ENCODE measurements around the gene WNT9B.

WNT9B gene

GRCh38 chr17:46869975-46870803 is 18.8 kb downstream of the WNT9B start:
- H3K27me3 ChIP-seq (ENCODE audit: control insufficient read depth, insufficient read depth, low read length), result no peaks in the 10 kb centered on the region
- H3K36me3 ChIP-seq (ENCODE audit: control insufficient read depth, insufficient read depth, low read length), result no peaks in the 10 kb centered on the region
- no CpG with 5 or more reads among the region's 9 CpGs for WGBS (ENCODE audit: insufficient coverage, insufficient read length)
- no peak for DNase-seq (ENCODE audit: low read depth, low spot score)
- H3K27ac ChIP-seq (ENCODE audit: low read length), result no peak overlapping the region
- no peaks in the 10 kb centered on the region for H3K9me3 ChIP-seq (ENCODE audit: control insufficient read depth, insufficient read depth, low read length)
- H3K4me3 ChIP-seq (ENCODE audit: low read length), result no peak overlapping the region
- no peaks in the 10 kb centered on the region for H3K4me1 ChIP-seq (ENCODE audit: control insufficient read depth, insufficient read depth, low read length)

- Histone ChIP-seq H3K9me3 (ENCODE audit: control insufficient read depth, insufficient read depth, low read length) (no peaks in the 10 kb centered on the region), H3K36me3 (ENCODE audit: control insufficient read depth, insufficient read depth, low read length) (no peaks in the 10 kb centered on the region), H3K4me1 (ENCODE audit: control insufficient read depth, insufficient read depth, low read length) (0 out of 2 replicates have a peak, but pooled peaks cover 2% of the 10 kb centered on the region), H3K4me3 (ENCODE audit: low read length) (no peak overlapping the region), H3K27ac (ENCODE audit: low read length) (no peak overlapping the region), H3K27me3 (ENCODE audit: control insufficient read depth, insufficient read depth, low read length) (no peaks in the 10 kb centered on the region)
- WGBS (ENCODE audit: insufficient coverage, insufficient read length), result no CpG with 5 or more reads among the region's 16 CpGs
- no peak for DNase-seq (ENCODE audit: low read depth, low spot score)
These were observed 21.0 kb downstream of the WNT9B start for GRCh38 chr17:46872421-46872820.

DNA sequence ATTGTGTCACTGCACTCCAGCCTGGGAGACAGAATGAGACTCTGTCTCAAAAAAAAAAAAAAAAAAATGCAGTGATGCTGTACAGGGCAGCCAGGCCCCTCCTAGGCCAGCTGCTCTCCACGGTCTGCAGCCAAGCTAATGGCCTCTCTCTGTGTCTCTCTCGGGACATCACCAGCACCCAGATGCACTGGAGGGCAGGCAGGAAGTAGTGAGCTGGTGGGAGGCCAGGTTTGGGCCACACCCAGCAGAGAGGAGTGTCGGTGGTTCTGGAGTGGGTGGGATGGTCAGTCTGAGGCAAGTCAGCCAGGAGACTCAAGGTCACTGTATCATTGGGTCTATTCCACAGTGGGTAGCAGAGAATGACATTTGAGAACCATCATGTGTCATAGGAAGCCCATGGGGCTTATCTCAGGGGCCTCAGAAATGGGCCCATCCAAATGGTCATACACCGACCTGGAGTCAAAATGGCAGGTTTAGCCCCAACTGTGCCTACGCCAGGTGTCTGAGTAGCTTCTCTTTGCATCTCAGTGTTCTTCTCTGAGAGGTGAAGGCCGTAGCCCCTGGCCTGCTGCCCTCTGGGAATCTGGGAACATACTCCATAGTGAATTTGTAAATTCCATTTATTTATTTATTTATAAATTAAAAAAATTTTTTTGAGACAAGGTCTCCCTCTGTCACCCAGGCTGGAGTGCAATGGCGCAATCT is 22.7 kb downstream of the WNT9B start:
- H3K9me3 ChIP-seq (ENCODE audit: control insufficient read depth, insufficient read depth, low read length), result no peaks in the 10 kb centered on the region
- no CpG with 5 or more reads among the region's 7 CpGs for WGBS (ENCODE audit: insufficient coverage, insufficient read length)
- H3K27ac ChIP-seq (ENCODE audit: low read length), result no peak overlapping the region
- no peak for DNase-seq (ENCODE audit: low read depth, low spot score)
- no peak overlapping the region for H3K4me3 ChIP-seq (ENCODE audit: low read length)
- no peaks in the 10 kb centered on the region for H3K27me3 ChIP-seq (ENCODE audit: control insufficient read depth, insufficient read depth, low read length)
- no peaks in the 10 kb centered on the region for H3K36me3 ChIP-seq (ENCODE audit: control insufficient read depth, insufficient read depth, low read length)
- H3K4me1 ChIP-seq (ENCODE audit: control insufficient read depth, insufficient read depth, low read length), result 0 out of 2 replicates have a peak, but pooled peaks cover 2% of the 10 kb centered on the region

- no CpG with 5 or more reads among the region's 16 CpGs for WGBS (ENCODE audit: insufficient coverage, insufficient read length)
- Histone ChIP-seq H3K27me3 (ENCODE audit: control insufficient read depth, insufficient read depth, low read length) (no peaks in the 10 kb centered on the region), H3K4me1 (ENCODE audit: control insufficient read depth, insufficient read depth, low read length) (0 out of 2 replicates have a peak, but pooled peaks cover 2% of the 10 kb centered on the region), H3K4me3 (ENCODE audit: low read length) (no peak overlapping the region), H3K9me3 (ENCODE audit: control insufficient read depth, insufficient read depth, low read length) (no peaks in the 10 kb centered on the region), H3K27ac (ENCODE audit: low read length) (no peak overlapping the region), H3K36me3 (ENCODE audit: control insufficient read depth, insufficient read depth, low read length) (no peaks in the 10 kb centered on the region)
- no peak for DNase-seq (ENCODE audit: low read depth, low spot score)
These were observed 23.5 kb downstream of the WNT9B start for GRCh38 chr17:46874906-46875305.

DNA sequence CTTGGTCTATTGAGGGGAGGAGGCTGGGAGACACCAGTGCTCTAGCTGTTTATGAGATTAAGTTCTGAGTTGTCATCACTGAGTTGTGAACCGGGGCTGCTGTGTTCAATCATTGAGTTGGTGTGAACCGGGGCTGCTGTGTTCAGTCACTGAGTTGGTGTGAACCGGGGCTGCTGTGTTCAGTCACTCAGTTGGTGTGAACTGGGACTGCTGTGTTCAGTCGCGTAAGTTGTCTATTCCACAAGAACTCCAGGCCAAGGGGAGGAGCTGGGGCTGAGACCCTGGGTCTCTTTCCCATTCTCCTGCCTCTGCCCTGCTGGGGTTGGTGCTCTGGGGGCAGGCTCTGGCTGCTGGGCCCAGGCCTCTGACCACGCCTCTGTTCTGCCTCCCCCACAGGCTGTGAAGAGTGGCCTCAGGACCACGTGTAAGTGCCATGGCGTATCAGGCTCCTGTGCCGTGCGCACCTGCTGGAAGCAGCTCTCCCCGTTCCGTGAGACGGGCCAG is 24.5 kb downstream of the WNT9B start:
- Histone ChIP-seq H3K4me1 (ENCODE audit: control insufficient read depth, insufficient read depth, low read length) (0 out of 2 replicates have a peak, but pooled peaks cover 2% of the 10 kb centered on the region), H3K27me3 (ENCODE audit: control insufficient read depth, insufficient read depth, low read length) (no peaks in the 10 kb centered on the region), H3K4me3 (ENCODE audit: low read length) (no peak overlapping the region), H3K9me3 (ENCODE audit: control insufficient read depth, insufficient read depth, low read length) (no peaks in the 10 kb centered on the region), H3K36me3 (ENCODE audit: control insufficient read depth, insufficient read depth, low read length) (no peaks in the 10 kb centered on the region), H3K27ac (ENCODE audit: low read length) (no peak overlapping the region)
- DNase-seq (ENCODE audit: low read depth, low spot score), result no peak
- WGBS (ENCODE audit: insufficient coverage, insufficient read length), result no CpG with 5 or more reads among the region's 13 CpGs

DNA sequence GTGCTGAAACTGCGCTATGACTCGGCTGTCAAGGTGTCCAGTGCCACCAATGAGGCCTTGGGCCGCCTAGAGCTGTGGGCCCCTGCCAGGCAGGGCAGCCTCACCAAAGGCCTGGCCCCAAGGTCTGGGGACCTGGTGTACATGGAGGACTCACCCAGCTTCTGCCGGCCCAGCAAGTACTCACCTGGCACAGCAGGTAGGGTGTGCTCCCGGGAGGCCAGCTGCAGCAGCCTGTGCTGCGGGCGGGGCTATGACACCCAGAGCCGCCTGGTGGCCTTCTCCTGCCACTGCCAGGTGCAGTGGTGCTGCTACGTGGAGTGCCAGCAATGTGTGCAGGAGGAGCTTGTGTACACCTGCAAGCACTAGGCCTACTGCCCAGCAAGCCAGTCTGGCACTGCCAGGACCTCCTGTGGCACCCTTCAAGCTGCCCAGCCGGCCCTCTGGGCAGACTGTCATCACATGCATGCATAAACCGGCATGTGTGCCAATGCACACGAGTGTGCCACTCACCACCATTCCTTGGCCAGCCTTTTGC is 25.0 kb downstream of the WNT9B start:
- no peak overlapping the region for H3K4me3 ChIP-seq (ENCODE audit: low read length)
- H3K27me3 ChIP-seq (ENCODE audit: control insufficient read depth, insufficient read depth, low read length), result no peaks in the 10 kb centered on the region
- no peaks in the 10 kb centered on the region for H3K36me3 ChIP-seq (ENCODE audit: control insufficient read depth, insufficient read depth, low read length)
- H3K9me3 ChIP-seq (ENCODE audit: control insufficient read depth, insufficient read depth, low read length), result no peaks in the 10 kb centered on the region
- H3K27ac ChIP-seq (ENCODE audit: low read length), result no peak overlapping the region
- H3K4me1 ChIP-seq (ENCODE audit: control insufficient read depth, insufficient read depth, low read length), result 0 out of 2 replicates have a peak, but pooled peaks cover 2% of the 10 kb centered on the region
- no peak for DNase-seq (ENCODE audit: low read depth, low spot score)
- WGBS (ENCODE audit: insufficient coverage, insufficient read length), result no CpG with 5 or more reads among the region's 12 CpGs

DNA sequence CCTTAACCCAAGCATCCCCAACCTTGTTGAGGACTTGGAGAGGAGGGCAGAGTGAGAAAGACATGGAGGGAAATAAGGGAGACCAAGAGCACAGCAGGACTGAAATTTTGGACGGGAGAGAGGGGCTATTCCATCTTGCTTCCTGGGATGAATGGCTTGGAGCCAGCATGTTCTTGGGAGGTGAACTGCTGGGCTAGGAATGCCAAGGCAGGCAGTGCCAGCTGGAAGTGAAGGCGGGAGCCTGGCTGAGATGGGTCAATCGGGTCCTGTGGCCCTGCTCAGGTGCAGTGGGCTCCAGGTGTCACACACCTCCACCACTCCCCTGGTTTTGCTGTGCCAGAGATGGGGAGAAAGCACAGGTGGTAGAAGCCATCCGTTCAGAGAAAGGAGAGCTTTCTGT is 25.5 kb downstream of the WNT9B start:
- WGBS (ENCODE audit: insufficient coverage, insufficient read length), result no CpG with 5 or more reads among the region's 4 CpGs

DNA sequence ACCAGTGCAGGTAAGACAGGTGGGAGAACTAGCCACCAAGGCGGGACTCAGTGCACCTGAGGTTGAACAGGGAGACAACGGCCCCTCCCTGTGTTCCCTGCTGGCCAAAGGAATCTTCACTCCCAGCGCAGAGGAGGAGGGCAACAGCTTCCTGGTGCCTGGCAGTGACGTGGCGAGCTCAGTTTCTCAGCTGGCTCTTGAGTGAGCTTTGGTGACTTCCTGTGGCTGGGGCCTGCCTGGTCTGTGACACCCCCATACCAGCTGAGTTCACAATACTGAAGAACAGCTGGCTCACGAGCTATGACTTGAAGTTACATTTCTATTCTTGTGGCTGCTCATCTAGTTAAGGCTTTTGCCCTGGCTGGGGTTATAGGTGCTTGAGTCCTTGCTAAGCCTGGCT is 26.1 kb downstream of the WNT9B start:
- WGBS (ENCODE audit: insufficient coverage, insufficient read length), result no CpG with 5 or more reads among the region's 6 CpGs
- no peak overlapping the region for H3K27ac ChIP-seq (ENCODE audit: low read length)
- no peak overlapping the region for H3K4me3 ChIP-seq (ENCODE audit: low read length)

More for the DNA sequence above, 25.5 kb downstream of the WNT9B start:
- no peak for DNase-seq (ENCODE audit: low read depth, low spot score)
- H3K4me1 ChIP-seq (ENCODE audit: control insufficient read depth, insufficient read depth, low read length), result 0 out of 2 replicates have a peak, but pooled peaks cover 2% of the 10 kb centered on the region
- no peaks in the 10 kb centered on the region for H3K36me3 ChIP-seq (ENCODE audit: control insufficient read depth, insufficient read depth, low read length)
- no peak overlapping the region for H3K27ac ChIP-seq (ENCODE audit: low read length)
- H3K9me3 ChIP-seq (ENCODE audit: control insufficient read depth, insufficient read depth, low read length), result no peaks in the 10 kb centered on the region
- no peak overlapping the region for H3K4me3 ChIP-seq (ENCODE audit: low read length)
- H3K27me3 ChIP-seq (ENCODE audit: control insufficient read depth, insufficient read depth, low read length), result no peaks in the 10 kb centered on the region

DNA sequence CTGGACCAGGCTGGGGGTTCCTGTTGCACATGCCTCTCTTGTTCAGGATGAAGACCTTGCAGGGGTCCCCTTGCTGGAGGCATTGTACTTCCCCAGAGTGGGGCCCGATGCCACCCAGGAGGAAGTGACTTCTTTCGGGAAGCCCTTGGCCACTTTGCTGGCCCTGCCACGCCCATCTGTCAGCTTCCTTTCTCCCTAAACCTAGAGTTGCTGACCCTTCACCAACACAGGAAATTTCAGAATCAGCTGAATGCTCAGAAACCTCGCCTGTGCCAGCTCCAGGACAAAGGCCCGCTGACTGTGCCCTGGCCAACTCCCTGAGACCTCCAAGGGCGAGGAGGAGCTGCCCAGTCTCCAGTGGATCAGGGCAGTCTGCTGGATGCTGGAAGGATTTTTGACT is 26.7 kb downstream of the WNT9B start:
- no CpG with 5 or more reads among the region's 6 CpGs for whole genome bisulfite sequencing (ENCODE audit: insufficient coverage, insufficient read length)
- Histone ChIP-seq H3K4me3 (ENCODE audit: low read length) (no peak overlapping the region), H3K27ac (ENCODE audit: low read length) (no peak overlapping the region), H3K9me3 (ENCODE audit: control insufficient read depth, insufficient read depth, low read length) (no peaks in the 10 kb centered on the region), H3K36me3 (ENCODE audit: control insufficient read depth, insufficient read depth, low read length) (no peaks in the 10 kb centered on the region), H3K4me1 (ENCODE audit: control insufficient read depth, insufficient read depth, low read length) (0 out of 2 replicates have a peak, but pooled peaks cover 2% of the 10 kb centered on the region), H3K27me3 (ENCODE audit: control insufficient read depth, insufficient read depth, low read length) (no peaks in the 10 kb centered on the region)
- no peak for DNase-seq (ENCODE audit: low read depth, low spot score)

More for the DNA sequence above, 26.1 kb downstream of the WNT9B start:
- Histone ChIP-seq H3K4me1 (ENCODE audit: control insufficient read depth, insufficient read depth, low read length) (0 out of 2 replicates have a peak, but pooled peaks cover 2% of the 10 kb centered on the region), H3K9me3 (ENCODE audit: control insufficient read depth, insufficient read depth, low read length) (no peaks in the 10 kb centered on the region), H3K27me3 (ENCODE audit: control insufficient read depth, insufficient read depth, low read length) (no peaks in the 10 kb centered on the region), H3K36me3 (ENCODE audit: control insufficient read depth, insufficient read depth, low read length) (no peaks in the 10 kb centered on the region)
- no peak for DNase-seq (ENCODE audit: low read depth, low spot score)

DNA sequence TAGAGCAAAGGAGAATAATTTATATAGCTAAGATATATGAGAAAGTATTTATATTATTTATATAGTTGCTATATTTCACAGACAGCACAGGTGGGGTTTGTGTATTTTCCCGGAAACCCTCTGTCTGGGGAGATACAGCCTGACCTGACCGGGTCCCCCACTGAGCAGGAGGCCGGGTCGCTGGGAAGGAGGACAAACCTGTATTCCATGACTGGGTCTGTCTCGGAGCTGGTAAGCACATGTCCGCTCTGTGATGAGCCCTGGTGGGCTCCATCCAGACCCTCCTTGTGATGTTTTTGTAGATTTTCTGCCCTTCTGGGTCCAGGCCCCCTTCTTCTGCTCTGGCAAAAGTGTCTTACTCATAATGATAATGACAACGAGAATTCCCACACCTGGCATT is 27.7 kb downstream of the WNT9B start:
- Histone ChIP-seq H3K27me3 (ENCODE audit: control insufficient read depth, insufficient read depth, low read length) (no peaks in the 10 kb centered on the region), H3K36me3 (ENCODE audit: control insufficient read depth, insufficient read depth, low read length) (no peaks in the 10 kb centered on the region), H3K4me3 (ENCODE audit: low read length) (no peak overlapping the region), H3K4me1 (ENCODE audit: control insufficient read depth, insufficient read depth, low read length) (0 out of 2 replicates have a peak, but pooled peaks cover 2% of the 10 kb centered on the region), H3K27ac (ENCODE audit: low read length) (no peak overlapping the region), H3K9me3 (ENCODE audit: control insufficient read depth, insufficient read depth, low read length) (no peaks in the 10 kb centered on the region)
- no CpG with 5 or more reads among the region's 7 CpGs for WGBS (ENCODE audit: insufficient coverage, insufficient read length)
- no peak for DNase-seq (ENCODE audit: low read depth, low spot score)
